Mesenchymal stem cell (in vitro differentiated cells and primary cell): Measurements from ENCODE around the gene TTC21A.

ENCODE experiments used
- DNase-seq: peaks from one replicate; pipeline ENCODE4 v3.0.0-alpha.2; 2013
- H2AFZ ChIP-seq: one replicate; pipeline ENCODE4 v1.6.1; 2013; ENCODE audit warnings: low read depth, mild to moderate bottlenecking, control low read depth, inconsistent platforms, low read length, moderate library complexity
- H2AK5ac ChIP-seq: 2 replicates; pipeline ENCODE4 v1.6.1; 2013; ENCODE audit warnings: low read length, moderate library complexity, mild to moderate bottlenecking, inconsistent platforms; ENCODE audit not compliant: severe bottlenecking
- H2BK120ac ChIP-seq: one replicate; pipeline ENCODE4 v1.6.1; 2013; ENCODE audit warnings: low read depth, mild to moderate bottlenecking, inconsistent platforms, low read length, moderate library complexity
- H2BK12ac ChIP-seq, 2 experiments: one replicate each; pipeline ENCODE4 v1.6.1; 2013; ENCODE audit warnings: inconsistent platforms in 2 of 2, low read length in 2 of 2, mild to moderate bottlenecking in 2 of 2, moderate library complexity in 2 of 2, control low read depth in 1 of 2
- H2BK15ac ChIP-seq: one replicate; pipeline ENCODE4 v1.6.1; 2013; ENCODE audit warnings: mild to moderate bottlenecking, low read depth, inconsistent platforms; ENCODE audit not compliant: poor library complexity, severe bottlenecking
- H2BK5ac ChIP-seq: 2 replicates; pipeline ENCODE4 v1.6.1; 2013; ENCODE audit warnings: low read depth, mild to moderate bottlenecking, low read length, control low read depth, inconsistent platforms; ENCODE audit not compliant: poor library complexity, severe bottlenecking
- H3K14ac ChIP-seq, 2 experiments: one replicate each; pipeline ENCODE4 v1.6.1; 2013; ENCODE audit warnings: inconsistent platforms in 2 of 2, low read length in 2 of 2, control low read depth in 1 of 2, mild to moderate bottlenecking in 1 of 2, moderate library complexity in 1 of 2
- H3K18ac ChIP-seq, 2 experiments: one replicate each; pipeline ENCODE4 v1.6.1; 2013; ENCODE audit warnings: inconsistent platforms in 2 of 2, low read length in 2 of 2, control low read depth in 1 of 2, low read depth in 1 of 2, mild to moderate bottlenecking in 1 of 2
- H3K23ac ChIP-seq, 2 experiments: one replicate each; pipeline ENCODE4 v1.6.1; 2013; ENCODE audit warnings: inconsistent platforms in 2 of 2, low read length in 2 of 2, mild to moderate bottlenecking in 2 of 2, moderate library complexity in 2 of 2, control low read depth in 1 of 2
- H3K27ac ChIP-seq: 2 replicates; pipeline ENCODE4 v1.5.1; 2013; ENCODE audit warnings: mild to moderate bottlenecking, moderate library complexity, low read length, control low read depth, inconsistent platforms; ENCODE audit not compliant: poor library complexity, severe bottlenecking
- H3K27me3 ChIP-seq, 2 experiments: 2 replicates each; pipeline versions ENCODE4 v1.6.1 to v1.7.0; 2013; ENCODE audit warnings: low read length in 2 of 2, mild to moderate bottlenecking in 2 of 2, moderate library complexity in 2 of 2, control low read depth in 1 of 2, inconsistent platforms in 1 of 2; ENCODE audit not compliant: control insufficient read depth in 1 of 2, insufficient read depth in 1 of 2
- H3K36me3 ChIP-seq, 2 experiments: 2 replicates each; pipeline versions ENCODE4 v1.6.1 to v1.7.0; 2013; ENCODE audit warnings: low read length in 2 of 2, control low read depth in 1 of 2, inconsistent platforms in 1 of 2, low read depth in 1 of 2, mild to moderate bottlenecking in 1 of 2; ENCODE audit not compliant: insufficient read depth in 2 of 2, control insufficient read depth in 1 of 2
- H3K4ac ChIP-seq, 2 experiments: one replicate each; pipeline ENCODE4 v1.6.1; 2013; ENCODE audit warnings: inconsistent platforms in 2 of 2, low read length in 2 of 2, mild to moderate bottlenecking in 2 of 2, moderate library complexity in 2 of 2, control low read depth in 1 of 2, low read depth in 1 of 2
- H3K4me1 ChIP-seq: 2 replicates; pipeline ENCODE4 v1.6.1; 2013; ENCODE audit warnings: low read depth, low read length, control low read depth; ENCODE audit not compliant: control insufficient read depth, insufficient read depth
- H3K4me2 ChIP-seq: 2 replicates; pipeline ENCODE4 v1.6.1; 2013; ENCODE audit warnings: low read length, mild to moderate bottlenecking, inconsistent platforms; ENCODE audit not compliant: poor library complexity, severe bottlenecking
- H3K4me3 ChIP-seq, 2 experiments: 2 replicates each; pipeline versions ENCODE4 v1.5.1 to v1.7.0; 2013; ENCODE audit warnings: low read length in 2 of 2, mild to moderate bottlenecking in 2 of 2, control low read depth in 1 of 2, low read depth in 1 of 2; ENCODE audit not compliant: insufficient read depth in 1 of 2
- H3K79me1 ChIP-seq: replicated peaks from 2 replicates; pipeline ENCODE4 v1.6.1; 2013; ENCODE audit warnings: mild to moderate bottlenecking, control low read depth, low read length, inconsistent platforms; ENCODE audit not compliant: poor library complexity, severe bottlenecking
- H3K9ac ChIP-seq: 2 replicates; pipeline ENCODE4 v1.7.0; 2013; ENCODE audit warnings: mild to moderate bottlenecking, low read length, moderate library complexity
- H3K9me3 ChIP-seq: 2 replicates; pipeline ENCODE4 v1.7.0; 2013; ENCODE audit warnings: mild to moderate bottlenecking, low read length; ENCODE audit not compliant: control insufficient read depth
- H4K8ac ChIP-seq: one replicate; pipeline ENCODE4 v1.6.1; 2013; ENCODE audit warnings: inconsistent platforms, mild to moderate bottlenecking, low read length, moderate library complexity
- H4K91ac ChIP-seq: one replicate; pipeline ENCODE4 v1.6.1; 2013; ENCODE audit warnings: mild to moderate bottlenecking, low read length, inconsistent platforms
- WGBS: methylation state at CpG from one replicate; pipeline ENCODE4 v1.1.7; 2013; ENCODE audit warnings: mixed read lengths; 5-methylcytosine and 5-hydroxymethylcytosine counted together

TTC21A gene

DNA sequence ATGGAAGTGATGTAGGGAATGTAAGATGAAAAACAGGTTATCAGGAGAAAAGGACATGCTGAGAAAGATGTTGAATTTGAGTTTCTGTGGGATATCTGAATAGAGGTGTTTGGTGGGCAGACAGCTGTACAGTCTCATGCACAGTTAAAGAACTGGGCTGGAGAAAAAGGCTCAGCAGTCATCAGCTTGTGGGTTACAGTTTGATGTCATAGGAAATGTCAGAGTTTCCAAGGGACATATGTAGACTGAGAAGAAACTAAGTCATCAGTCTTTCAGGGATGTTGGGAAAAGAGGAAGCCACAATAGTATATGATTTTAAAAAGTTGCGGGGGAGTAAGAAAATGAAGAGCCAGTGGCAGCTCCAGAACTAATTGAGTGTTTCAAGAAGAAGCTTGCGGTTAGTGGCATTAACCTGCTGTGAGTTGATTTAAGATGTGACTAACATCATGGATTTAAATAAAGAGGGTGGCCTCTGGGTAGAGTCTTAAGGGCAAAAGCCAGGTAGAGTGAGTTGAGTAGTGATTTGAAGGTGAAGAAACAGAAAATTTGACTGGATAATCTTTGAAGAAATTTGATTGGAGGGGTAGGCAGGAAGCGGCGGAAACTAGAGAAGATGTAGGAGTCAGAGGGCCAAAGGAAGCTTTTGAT, 24.7 kb upstream of the TTC21A start:
- no peak overlapping the region for H2AK5ac ChIP-seq
- no peaks in the 10 kb centered on the region for H3K4me1 ChIP-seq
- H3K27ac ChIP-seq, result no peak overlapping the region
- no peak overlapping the region for H2AFZ ChIP-seq
- no peak overlapping the region for H2BK12ac ChIP-seq
- no peak for DNase-seq
- H3K9me3 ChIP-seq, result no peaks in the 10 kb centered on the region
- H3K79me1 ChIP-seq, result peaks cover 1% of the 10 kb centered on the region
- H3K4me2 ChIP-seq, result no peak overlapping the region
- no peak overlapping the region for H3K14ac ChIP-seq
- H3K4me3 ChIP-seq, result no peak overlapping the region
- no peak overlapping the region for H2BK5ac ChIP-seq
- H2BK15ac ChIP-seq, result no peak overlapping the region
- H2BK120ac ChIP-seq, result no peak overlapping the region
- no peak overlapping the region for H4K91ac ChIP-seq
- H3K18ac ChIP-seq, result no peak overlapping the region
- H3K9ac ChIP-seq, result no peak overlapping the region
- no peak overlapping the region for H4K8ac ChIP-seq
- no peak overlapping the region for H3K23ac ChIP-seq
- peaks cover 22 to 73% of the 10 kb centered on the region in 2 experiments for H3K36me3 ChIP-seq
- H3K27me3 ChIP-seq, result no peaks in the 10 kb centered on the region
- 97% methylated on average over 4 of the region's 4 CpGs for WGBS
- H3K4ac ChIP-seq, result no peak overlapping the region

DNA sequence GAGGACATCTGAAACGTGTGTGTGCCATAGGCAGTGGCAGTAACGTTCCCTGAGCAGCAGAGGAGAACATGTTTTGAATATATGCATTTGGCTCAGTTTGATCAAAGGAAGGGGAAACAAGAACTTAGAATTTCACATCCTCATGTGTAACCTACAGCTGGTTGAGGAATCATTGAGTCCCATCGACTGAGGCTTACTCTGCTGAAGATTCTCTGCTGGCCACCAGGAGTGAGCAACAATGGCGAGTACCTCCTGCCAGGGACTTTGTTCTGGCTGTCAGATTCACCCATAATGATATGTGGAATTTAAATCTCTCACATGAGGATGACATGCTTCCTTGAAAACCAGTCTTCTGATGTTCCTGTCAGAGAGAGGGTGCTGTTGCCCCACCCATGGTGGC, 21.3 kb upstream of the TTC21A start:
- no peak overlapping the region for H3K14ac ChIP-seq
- no peak overlapping the region for H2BK120ac ChIP-seq
- H3K36me3 ChIP-seq, result peaks cover 24 to 79% of the 10 kb centered on the region in 2 experiments
- no peak overlapping the region for H2AK5ac ChIP-seq
- no peak overlapping the region for H2BK5ac ChIP-seq
- no peak overlapping the region for H4K8ac ChIP-seq
- no peak overlapping the region for H3K9ac ChIP-seq
- H2BK15ac ChIP-seq, result no peak overlapping the region
- no peak overlapping the region for H3K23ac ChIP-seq
- no peak overlapping the region for H3K4me3 ChIP-seq
- no peak for DNase-seq
- H3K27me3 ChIP-seq, result no peaks in the 10 kb centered on the region
- H3K18ac ChIP-seq, result no peak overlapping the region
- WGBS, result 89% methylated on average over 4 of the region's 4 CpGs
- H3K4ac ChIP-seq, result no peak overlapping the region
- peaks cover 3% of the 10 kb centered on the region for H3K4me1 ChIP-seq
- no peak overlapping the region for H3K4me2 ChIP-seq
- H4K91ac ChIP-seq, result no peak overlapping the region
- H2BK12ac ChIP-seq, result no peak overlapping the region
- H3K79me1 ChIP-seq, result peaks cover 1% of the 10 kb centered on the region
- no peak overlapping the region for H2AFZ ChIP-seq
- no peak overlapping the region for H3K27ac ChIP-seq
- no peaks in the 10 kb centered on the region for H3K9me3 ChIP-seq

- no peaks in the 10 kb centered on the region for H3K27me3 ChIP-seq
Observed at GRCh38 chr3:39088456-39088855, 19.0 kb upstream of the TTC21A start.

GRCh38 chr3:39088889-39089288, 18.6 kb upstream of the TTC21A start:
- no peak overlapping the region for H3K27ac ChIP-seq
- H2BK12ac ChIP-seq, result no peak overlapping the region
- H4K8ac ChIP-seq, result no peak overlapping the region
- no peak overlapping the region for H2AK5ac ChIP-seq
- no peak overlapping the region for H3K4me3 ChIP-seq
- H2BK120ac ChIP-seq, result no peak overlapping the region
- no peak overlapping the region for H2AFZ ChIP-seq
- no peak overlapping the region for H3K14ac ChIP-seq
- H2BK5ac ChIP-seq, result no peak overlapping the region
- WGBS, result 40% methylated on average over 3 of the region's 3 CpGs
- no peak overlapping the region for H3K4me2 ChIP-seq
- H2BK15ac ChIP-seq, result no peak overlapping the region
- no peak overlapping the region for H3K9ac ChIP-seq
- H3K4me1 ChIP-seq, result peaks cover 3% of the 10 kb centered on the region
- DNase-seq, result peak; percentile 48
- peaks cover 1% of the 10 kb centered on the region for H3K79me1 ChIP-seq
- H3K27me3 ChIP-seq, result no peaks in the 10 kb centered on the region
- no peak overlapping the region for H3K23ac ChIP-seq
- no peak overlapping the region for H4K91ac ChIP-seq
- H3K4ac ChIP-seq, result no peak overlapping the region
- H3K9me3 ChIP-seq, result no peaks in the 10 kb centered on the region
- no peak overlapping the region for H3K18ac ChIP-seq
- peaks cover 26 to 92% of the 10 kb centered on the region in 2 experiments for H3K36me3 ChIP-seq

More at GRCh38 chr3:39088456-39088855, 19.0 kb upstream of the TTC21A start:
- H3K9me3 ChIP-seq, result no peaks in the 10 kb centered on the region
- H3K27ac ChIP-seq, result no peak overlapping the region
- DNase-seq, result no peak
- no peak overlapping the region for H2AFZ ChIP-seq
- 99% methylated on average over 3 of the region's 3 CpGs for WGBS
- no peak overlapping the region for H4K91ac ChIP-seq
- H3K36me3 ChIP-seq, result peaks cover 26 to 91% of the 10 kb centered on the region in 2 experiments
- peaks cover 3% of the 10 kb centered on the region for H3K4me1 ChIP-seq
- no peak overlapping the region for H3K4ac ChIP-seq
- H2BK5ac ChIP-seq, result peak overlapping the region; percentile 44
- H3K79me1 ChIP-seq, result peaks cover 1% of the 10 kb centered on the region
- H2BK15ac ChIP-seq, result no peak overlapping the region
- H4K8ac ChIP-seq, result no peak overlapping the region
- no peak overlapping the region for H2AK5ac ChIP-seq
- H3K9ac ChIP-seq, result no peak overlapping the region
- H3K14ac ChIP-seq, result no peak overlapping the region
- H3K4me3 ChIP-seq, result no peak overlapping the region
- H3K18ac ChIP-seq, result no peak overlapping the region
- H3K4me2 ChIP-seq, result no peak overlapping the region
- no peak overlapping the region for H2BK12ac ChIP-seq
- H3K23ac ChIP-seq, result no peak overlapping the region
- no peak overlapping the region for H2BK120ac ChIP-seq
